K562 (cell line): ENCODE measurements around the gene ETV3. TPM values are rescaled to one million over a fixed set of nuclear protein-coding genes. Genes with fewer than 3 reads are reported as not detected.

Source experiments
- CHD7 ChIP-seq: fragments of 200-600 bp; sonication (generic); IDR thresholded peaks from one replicate; pipeline ENCODE4 v1.6.1; 2012; ENCODE audit warnings: mild to moderate bottlenecking, low read depth, low read length, inconsistent platforms
- polyA plus RNA-seq, 8 experiments: library from polyadenylated mRNA; depleted of rRNA in 4 of 8; stranded (reverse) in 5 of 8; unstranded in 3 of 8; fragments of >200 nt; fragmentation: Nextera tagmentation in 2 of 8; fragmentation: Illumina TruSeq in 1 of 8; extraction: Ambion mirVana in 2 of 8; extraction: Trizol in 1 of 8; gene quantifications; 2 replicates each; pipeline versions ENCODE4 v1.2.1 to v1.2.3, GENCODE V29; 2011 to 2014; ENCODE audit warnings: inconsistent platforms in 1 of 8, missing spikeins in 1 of 8
- total RNA-seq, 7 experiments: library from RNA; depleted of rRNA in 6 of 7; stranded (reverse); fragments of >200 nt in 6 of 7; fragmentation: Illumina TruSeq in 2 of 7; extraction: Trizol in 2 of 7; gene quantifications; 2 replicates each; pipeline versions ENCODE4 v1.2.1 to v1.2.3, GENCODE V29; 2011 to 2021; ENCODE audit warnings: low replicate concordance in 1 of 7

Gene ETV3
- total and polyA plus RNA-seq, 9 of the 15 experiments (the other 6 are each of a cell fraction or from before 2014, with no cell fraction given) = 3.1 to 16.0 (median 9.0) TPM

GRCh38 chr1:157105298-157105987, 32.8 kb downstream of the ETV3 start (continued):
- no peak for TF ChIP-seq CHD7
